ENCODE measurements around the gene CHMP2A. TPM values are rescaled to one million over a fixed set of nuclear protein-coding genes. Genes with fewer than 3 reads are reported as not detected.

Gene CHMP2A
- total and polyA plus RNA-seq, 2 of the 13 experiments (the other 11 are each of a cell fraction or from before 2014, with no cell fraction given): 49.7 to 55.0 TPM

DNA sequence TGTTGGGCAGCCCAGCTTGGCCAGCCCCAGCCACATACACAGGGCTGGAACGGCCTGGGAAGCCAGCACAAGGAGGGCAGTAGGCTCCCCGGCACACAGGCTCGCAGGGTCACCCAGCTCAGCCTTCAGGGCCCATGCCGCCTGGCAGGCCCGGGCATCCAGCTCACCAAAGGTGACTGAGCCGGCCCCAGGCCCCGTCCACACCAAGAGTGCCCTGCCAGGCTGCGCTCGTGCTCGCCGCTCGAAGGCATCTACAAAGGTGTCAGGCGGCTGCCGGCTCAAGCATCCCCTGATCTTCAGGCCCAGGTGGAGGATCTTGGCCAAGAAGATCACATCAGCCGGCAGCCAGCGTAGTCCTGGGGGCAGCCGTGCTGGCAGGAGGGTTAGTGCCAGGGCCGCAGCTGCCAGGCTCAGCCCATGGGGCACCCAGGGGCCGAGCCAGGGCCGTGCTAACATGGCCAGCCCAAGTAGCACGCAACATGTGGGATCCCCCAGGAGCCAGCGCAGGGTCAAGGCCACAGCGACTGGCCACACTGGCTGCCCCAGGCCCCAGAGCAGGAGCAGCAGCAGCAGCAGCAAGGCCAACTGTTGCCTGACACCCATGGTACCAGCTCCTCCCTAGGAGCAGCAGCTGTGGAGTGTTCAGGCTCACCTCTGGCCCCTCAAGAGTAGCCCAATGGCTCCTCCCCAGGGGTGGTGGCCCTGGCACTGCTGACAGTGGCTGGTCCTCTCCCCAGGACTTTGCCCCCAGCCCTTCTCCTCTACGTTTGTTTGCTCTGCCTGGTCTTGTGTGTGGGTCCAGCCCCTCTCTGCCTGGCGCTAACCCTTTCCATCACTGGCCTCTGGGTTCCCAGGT lies 43.3 kb downstream of the CHMP2A start, which contains the start of gene SLC27A5 (continued):
- TF ChIP-seq BORCS8-MEF2B (CRISPR knock-in tag; IDR thresholded peaks at IDR 0.05): no peak; the same call in 1 of the 2 replicates
- TF ChIP-seq ZNF572 (CRISPR knock-in tag; IDR thresholded peaks at IDR 0.05): no peak
- TF ChIP-seq ZNF121 (CRISPR knock-in tag; IDR thresholded peaks at IDR 0.05): peak; percentile 100
- TF ChIP-seq ZNF710 (CRISPR knock-in tag; IDR thresholded peaks at IDR 0.05; ENCODE audit: borderline replicate concordance): 0 out of 2 replicates have a peak, but pooled peaks have one; percentile 19
- TF ChIP-seq NBN (conservative IDR thresholded peaks at IDR 0.05): no peak
- peak; percentile 60; the same call in 1 of the 2 replicates for TF ChIP-seq SALL1 (CRISPR knock-in tag; IDR thresholded peaks at IDR 0.05)
- no peak for TF ChIP-seq ZNF335 (CRISPR knock-in tag; IDR thresholded peaks at IDR 0.05)
- no peak for TF ChIP-seq ZSCAN22 (CRISPR knock-in tag; IDR thresholded peaks at IDR 0.05)
- no peak for TF ChIP-seq CBX1 (IDR thresholded peaks at IDR 0.05; ENCODE audit: low read depth)
- TF ChIP-seq NFE2L1 (CRISPR knock-in tag; IDR thresholded peaks at IDR 0.05; ENCODE audit: borderline replicate concordance): no peak
- no peak; the same call in 1 of the 2 replicates for TF ChIP-seq ZNF543 (CRISPR knock-in tag; IDR thresholded peaks at IDR 0.05)
- TF ChIP-seq ZNF746 (CRISPR knock-in tag; IDR thresholded peaks at IDR 0.05): 0 out of 2 replicates have a peak, but pooled peaks have one; percentile 66
- TF ChIP-seq ZUFSP (CRISPR knock-in tag; IDR thresholded peaks at IDR 0.05; ENCODE audit: borderline replicate concordance): no peak
- TF ChIP-seq, protein P1, sequence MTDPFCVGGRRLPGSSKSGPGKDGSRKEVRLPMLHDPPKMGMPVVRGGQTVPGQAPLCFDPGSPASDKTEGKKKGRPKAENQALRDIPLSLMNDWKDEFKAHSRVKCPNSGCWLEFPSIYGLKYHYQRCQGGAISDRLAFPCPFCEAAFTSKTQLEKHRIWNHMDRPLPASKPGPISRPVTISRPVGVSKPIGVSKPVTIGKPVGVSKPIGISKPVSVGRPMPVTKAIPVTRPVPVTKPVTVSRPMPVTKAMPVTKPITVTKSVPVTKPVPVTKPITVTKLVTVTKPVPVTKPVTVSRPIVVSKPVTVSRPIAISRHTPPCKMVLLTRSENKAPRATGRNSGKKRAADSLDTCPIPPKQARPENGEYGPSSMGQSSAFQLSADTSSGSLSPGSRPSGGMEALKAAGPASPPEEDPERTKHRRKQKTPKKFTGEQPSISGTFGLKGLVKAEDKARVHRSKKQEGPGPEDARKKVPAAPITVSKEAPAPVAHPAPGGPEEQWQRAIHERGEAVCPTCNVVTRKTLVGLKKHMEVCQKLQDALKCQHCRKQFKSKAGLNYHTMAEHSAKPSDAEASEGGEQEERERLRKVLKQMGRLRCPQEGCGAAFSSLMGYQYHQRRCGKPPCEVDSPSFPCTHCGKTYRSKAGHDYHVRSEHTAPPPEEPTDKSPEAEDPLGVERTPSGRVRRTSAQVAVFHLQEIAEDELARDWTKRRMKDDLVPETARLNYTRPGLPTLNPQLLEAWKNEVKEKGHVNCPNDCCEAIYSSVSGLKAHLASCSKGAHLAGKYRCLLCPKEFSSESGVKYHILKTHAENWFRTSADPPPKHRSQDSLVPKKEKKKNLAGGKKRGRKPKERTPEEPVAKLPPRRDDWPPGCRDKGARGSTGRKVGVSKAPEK (CRISPR knock-in tag; IDR thresholded peaks at IDR 0.05; ENCODE audit: borderline replicate concordance): no peak
- TF ChIP-seq, protein P2, sequence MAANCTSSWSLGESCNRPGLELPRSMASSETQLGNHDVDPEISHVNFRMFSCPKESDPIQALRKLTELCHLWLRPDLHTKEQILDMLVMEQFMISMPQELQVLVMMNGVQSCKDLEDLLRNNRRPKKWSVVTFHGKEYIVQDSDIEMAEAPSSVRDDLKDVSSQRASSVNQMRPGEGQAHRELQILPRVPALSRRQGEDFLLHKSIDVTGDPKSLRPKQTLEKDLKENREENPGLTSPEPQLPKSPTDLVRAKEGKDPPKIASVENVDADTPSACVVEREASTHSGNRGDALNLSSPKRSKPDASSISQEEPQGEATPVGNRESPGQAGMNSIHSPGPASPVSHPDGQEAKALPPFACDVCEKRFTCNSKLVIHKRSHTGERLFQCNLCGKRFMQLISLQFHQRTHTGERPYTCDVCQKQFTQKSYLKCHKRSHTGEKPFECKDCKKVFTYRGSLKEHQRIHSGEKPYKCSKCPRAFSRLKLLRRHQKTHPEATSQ (CRISPR knock-in tag; IDR thresholded peaks at IDR 0.05; ENCODE audit: borderline replicate concordance): no peak
- TF ChIP-seq ZBTB21 (CRISPR knock-in tag; IDR thresholded peaks at IDR 0.05): no peak
- TF ChIP-seq YY1 (IDR thresholded peaks at IDR 0.05; ENCODE audit: insufficient read depth, insufficient replicate concordance, low read depth, low read length): no peak
- TF ChIP-seq, protein P3, sequence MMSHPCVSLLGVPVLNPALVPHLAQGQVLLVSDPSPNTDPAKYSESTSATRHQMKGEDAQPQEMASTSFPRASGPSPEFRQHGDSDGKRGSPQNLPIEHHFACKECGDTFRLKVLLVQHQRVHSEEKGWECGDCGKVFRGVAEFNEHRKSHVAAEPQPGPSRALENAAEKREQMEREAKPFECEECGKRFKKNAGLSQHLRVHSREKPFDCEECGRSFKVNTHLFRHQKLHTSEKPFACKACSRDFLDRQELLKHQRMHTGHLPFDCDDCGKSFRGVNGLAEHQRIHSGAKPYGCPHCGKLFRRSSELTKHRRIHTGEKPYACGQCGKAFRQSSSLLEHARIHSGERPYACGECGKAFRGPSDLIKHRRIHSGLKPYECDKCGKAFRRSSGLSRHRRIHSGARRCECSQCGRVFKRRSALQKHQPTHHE (CRISPR knock-in tag; IDR thresholded peaks at IDR 0.05; ENCODE audit: borderline replicate concordance): no peak
